GM12878 (cell line): ENCODE data around the gene MAPKAPK3. TPM values are rescaled to one million over a fixed set of nuclear protein-coding genes. Genes with fewer than 3 reads are reported as not detected.

Source experiments
- ATAC-seq: fragments of 200-7000 bp; cut with Tn5 transposase; 3 replicates; pipeline ENCODE4 v1.9.1; 2020; ENCODE audit warnings: mild to moderate bottlenecking, moderate library complexity
- BruUV-seq: library from RNA; stranded (reverse); fragments of 400-500 nt; replicated peaks from 2 replicates; lab custom pipeline; 2021; lab: Mats Ljungman, UMichigan
- CTCF ChIA-PET: fragments of 300-600 bp; sonication (Branson Sonifier 250); formaldehyde crosslinking; extraction: SDS; loops from one replicate; lab custom pipeline; 2021; ENCODE audit warnings: inconsistent platforms; lab: Yijun Ruan, JAX
- POLR2A ChIA-PET: fragments of 350-600 bp; formaldehyde crosslinking; extraction: SDS; loops from one replicate; lab custom pipeline; 2021; ENCODE audit warnings: inconsistent platforms; lab: Charles Lee
- RAD21 ChIA-PET: fragments of 300-600 bp; sonication (Branson Sonifier 250); formaldehyde crosslinking; loops from one replicate; lab custom pipeline; 2023; ENCODE audit warnings: antibody characterized with exemption; ENCODE audit not compliant: unreplicated experiment; lab: Charles Lee
- SMC1A ChIA-PET: fragments of 300-600 bp; sonication (Branson Sonifier 250); formaldehyde crosslinking; loops from one replicate; lab custom pipeline; 2023; ENCODE audit not compliant: unreplicated experiment, uncharacterized antibody; lab: Charles Lee
- DNase-seq: peaks from one replicate; pipeline ENCODE4 v3.0.0-alpha.2; 2011; ENCODE audit warnings: low read depth, low spot score
- FAIRE-seq: peaks from 3 replicates; lab custom pipeline; 2011; peaks lifted over from hg19 to GRCh38; lab: Jason Lieb, UNC
- H2AFZ ChIP-seq: 2 replicates; pipeline ENCODE4 v1.6.0; 2011; ENCODE audit warnings: low read depth, low read length, control low read depth; ENCODE audit not compliant: control insufficient read depth
- H3K27ac ChIP-seq: 2 replicates; pipeline ENCODE4 v1.5.1; 2011; ENCODE audit warnings: control low read depth; ENCODE audit not compliant: control insufficient read depth, insufficient read depth
- H3K27me3 ChIP-seq, 2 experiments: replicated peaks in 1 of 2; 2 replicates each; pipeline versions ENCODE4 v1.6.0 to v1.6.1; 2011; ENCODE audit warnings: low read length in 1 of 2; ENCODE audit not compliant: control insufficient read depth in 2 of 2, insufficient read depth in 2 of 2
- H3K36me3 ChIP-seq, 2 experiments: 2 replicates each; pipeline ENCODE4 v1.5.1; 2011; ENCODE audit warnings: low read length in 1 of 2; ENCODE audit not compliant: control insufficient read depth in 2 of 2, insufficient read depth in 2 of 2
- H3K4me1 ChIP-seq: 2 replicates; pipeline ENCODE4 v1.6.1; 2011; ENCODE audit warnings: mild to moderate bottlenecking, low read length, moderate library complexity, mixed read lengths; ENCODE audit not compliant: control insufficient read depth, insufficient read depth
- H3K4me2 ChIP-seq: 2 replicates; pipeline ENCODE4 v1.6.0; 2011; ENCODE audit warnings: control low read depth; ENCODE audit not compliant: control insufficient read depth, insufficient read depth
- H3K4me3 ChIP-seq: fragments of 200-600 bp; sonication (generic); 2 replicates; pipeline ENCODE4 v1.5.1; 2016
- H3K79me2 ChIP-seq: 2 replicates; pipeline ENCODE4 v1.6.0; 2011; ENCODE audit warnings: low read length; ENCODE audit not compliant: control insufficient read depth, insufficient read depth
- H3K9ac ChIP-seq: 2 replicates; pipeline ENCODE4 v1.8.0; 2011; ENCODE audit warnings: low read length, control low read depth, mixed read lengths; ENCODE audit not compliant: control insufficient read depth, insufficient read depth
- H3K9me3 ChIP-seq: replicated peaks from 3 replicates; pipeline ENCODE4 v1.5.1; 2011; ENCODE audit warnings: mild to moderate bottlenecking, low read length; ENCODE audit not compliant: control insufficient read depth, insufficient read depth
- H4K20me1 ChIP-seq: 2 replicates; pipeline ENCODE4 v1.6.0; 2011; ENCODE audit not compliant: control insufficient read depth, insufficient read depth
- CHD1 ChIP-seq: IDR thresholded peaks from 2 replicates; pipeline ENCODE4 v1.6.1; 2012; ENCODE audit warnings: low read depth, low read length, improper control_type of control experiment
- ETV6 ChIP-seq, 2 experiments: fragments of 450-650 bp in 1 of 2; IDR thresholded peaks in 1 of 2; conservative IDR thresholded peaks in 1 of 2; 2 replicates each; pipeline ENCODE4 v1.6.1; 2014; ENCODE audit warnings: antibody characterized with exemption in 1 of 2, borderline replicate concordance in 1 of 2, low read depth in 1 of 2, mild to moderate bottlenecking in 1 of 2, moderate library complexity in 1 of 2
- STAT1 ChIP-seq: fragments of 450-650 bp; conservative IDR thresholded peaks from 2 replicates; pipeline ENCODE4 v1.6.1; 2014; ENCODE audit warnings: antibody characterized with exemption, mild to moderate bottlenecking
- USF2 ChIP-seq: IDR thresholded peaks from 2 replicates; pipeline ENCODE4 v1.6.1; 2011; ENCODE audit warnings: low read depth, low read length, improper control_type of control experiment, borderline replicate concordance
- WGBS: methylation state at CpG from one replicate; pipeline ENCODE4 v1.1.6; 2016; ENCODE audit warnings: low lambda C conversion rate; ENCODE audit not compliant: insufficient replicate concordance, insufficient coverage; ENCODE audit errors: missing lambda C conversion rate; 5-methylcytosine and 5-hydroxymethylcytosine counted together
- in situ Hi-C: fragments of 300-500 bp; cut with MboI; formaldehyde crosslinking; loops from 9 replicates; pipeline ENCODE4 v1.14.3; 2018; ENCODE audit warnings: mixed read lengths
- intact Hi-C: fragments of 100-400 bp; cut with micrococcal nuclease; formaldehyde crosslinking; loops from one replicate; pipeline ENCODE4 v1.14.2; 2022; ENCODE audit not compliant: unreplicated experiment
- polyA plus RNA-seq, 11 experiments: library from polyadenylated mRNA; depleted of rRNA in 4 of 11; unstranded in 6 of 11; stranded (reverse) in 5 of 11; fragments of >200 nt; fragmentation: Nextera tagmentation in 4 of 11; fragmentation: Illumina TruSeq in 1 of 11; extraction: Ambion mirVana in 4 of 11; extraction: Trizol in 1 of 11; gene quantifications; 1 replicate in 1 of 11; 2 replicates in 10 of 11; pipeline versions ENCODE4 v1.2.1 to v1.2.3, GENCODE V29; 2011 to 2016; ENCODE audit warnings: inconsistent platforms in 2 of 11, missing spikeins in 2 of 11, low read depth in 1 of 11
- total RNA-seq, 4 experiments: library from RNA; depleted of rRNA in 3 of 4; stranded (reverse); fragments of >200 nt in 3 of 4; fragmentation: Illumina TruSeq in 1 of 4; extraction: Trizol in 1 of 4; gene quantifications; 2 replicates each; pipeline versions ENCODE4 v1.2.1 to v1.2.3, GENCODE V29; 2013 to 2021
- TF ChIP-seq, protein P1 (sequence below): fragments of 150-350 bp; IDR thresholded peaks from 2 replicates; pipeline ENCODE4 v1.6.1; 2014; ENCODE audit warnings: mild to moderate bottlenecking, low read depth, low read length

MAPKAPK3 gene
- total and polyA plus RNA-seq, 10 of the 15 experiments (the other 5 are each of a cell fraction or from before 2014, with no cell fraction given): 7.9 to 66.0 (median 39.0) TPM

GRCh38 chr3:50608278-50608677, 8.7 kb upstream of the MAPKAPK3 start:
- ChIA-PET POLR2A (interaction anchor here (1.0 to 5.0 kb wide), 2 partner anchors 14 to 19 kb away, joined by 3 to 54 read pairs; no protein-coding TSS in a partner anchor), RAD21 (interaction anchor here (7.0 to 12.9 kb wide), 2 partner anchors 19 to 37 kb away, joined by 135 to 244 read pairs; partner anchors contain the start of gene HEMK1), SMC1A (interaction anchor here (11.4 kb wide), 1 partner anchor 18 kb away, joined by 186 read pairs; no protein-coding TSS in a partner anchor), CTCF (interaction anchor here (13.6 to 13.9 kb wide), 2 partner anchors 18 to 34 kb away, joined by 317 to 410 read pairs; partner anchors contain the start of gene HEMK1)
- Histone ChIP-seq H3K4me3 (no peak overlapping the region), H3K27ac (no peak overlapping the region), H3K4me2 (no peak overlapping the region), H2AFZ (no peak overlapping the region), H3K36me3 (no peaks in the 10 kb centered on the region), H3K4me1 (peaks cover 21% of the 10 kb centered on the region), H3K27me3 (no peaks in the 10 kb centered on the region), H3K79me2 (no peaks in the 10 kb centered on the region), H3K9ac (no peak overlapping the region), H4K20me1 (no peaks in the 10 kb centered on the region), H3K9me3 (no peaks in the 10 kb centered on the region)
- 53% methylated on average over 7 of the region's 7 CpGs for WGBS
- BruUV-seq: no TSS peak
- intact Hi-C loops: no loop called here
- in situ Hi-C loops: loop anchor here (25.0 kb wide), 1 partner anchor 1079 kb away; no protein-coding TSS in a partner anchor
- DNase-seq (no peak), FAIRE-seq (no peak), ATAC-seq (no peak)
- no peak for TF ChIP-seq ETV6 (conservative IDR thresholded peaks at IDR 0.05 in 1 of 2, IDR thresholded peaks at IDR 0.05 in 1 of 2; ENCODE audit: borderline replicate concordance in 1 of 2, low read depth in 1 of 2)

DNA sequence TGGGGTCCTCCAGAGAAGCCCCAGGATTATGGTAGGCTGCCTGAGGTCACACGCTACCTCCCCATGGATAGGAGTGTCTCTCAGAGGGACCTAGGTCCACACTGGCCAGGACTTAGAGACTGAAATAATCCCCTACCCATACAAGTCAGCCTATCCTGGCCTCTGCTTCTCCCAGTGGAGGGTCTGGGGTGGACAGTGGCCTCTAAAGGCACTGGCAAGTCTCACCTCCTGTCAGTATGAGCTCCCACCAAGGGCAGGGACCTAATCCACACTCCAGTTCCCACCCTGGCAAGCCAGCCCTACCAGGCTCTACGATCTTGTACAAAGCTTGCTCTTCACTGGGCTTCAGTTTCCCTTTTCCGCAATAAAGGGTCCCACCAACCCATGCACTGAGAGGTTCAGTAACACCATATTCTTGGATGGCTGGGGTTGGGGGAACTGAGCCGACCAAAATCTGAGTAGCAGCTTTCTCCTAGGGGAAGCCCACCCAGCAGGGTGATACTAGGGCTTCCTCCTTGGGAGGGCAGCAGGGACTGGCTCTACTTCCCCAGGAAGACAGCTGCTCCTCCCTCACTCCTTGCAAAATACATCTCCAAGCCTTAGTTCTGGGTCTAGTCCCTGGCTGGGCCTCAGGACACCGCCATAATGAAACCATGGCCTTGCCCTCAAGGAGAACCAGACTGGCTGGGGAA, 7.7 kb upstream of the MAPKAPK3 start:
- ChIA-PET SMC1A (interaction anchor here (0.6 to 11.4 kb wide), 7 partner anchors 8 to 255 kb away, joined by 3 to 186 read pairs (median 5); partner anchors contain the start of gene HEMK1), RAD21 (interaction anchor here (1.1 to 12.9 kb wide), 4 partner anchors 7 to 42 kb away, joined by 3 to 244 read pairs (median 75); partner anchors contain the start of genes C3orf18 and HEMK1), CTCF (interaction anchor here (0.9 to 13.9 kb wide), 6 partner anchors 8 to 317 kb away, joined by 3 to 410 read pairs (median 10); partner anchors contain the start of genes HEMK1 and IFRD2), POLR2A (interaction anchor here (0.9 to 5.0 kb wide), 2 partner anchors 20 to 42 kb away, joined by 3 to 54 read pairs; partner anchors contain the start of gene C3orf18)
- no peaks in the 10 kb centered on the region for H3K27me3 ChIP-seq
- H3K4me2 ChIP-seq: no peak overlapping the region
- ATAC-seq (no peak), DNase-seq (no peak), FAIRE-seq (no peak)
- no peaks in the 10 kb centered on the region for H3K36me3 ChIP-seq
- intact Hi-C loops (no loop called here), in situ Hi-C loops (loop anchor here (25.0 kb wide), 1 partner anchor 1078 kb away; no protein-coding TSS in a partner anchor)
- no peak overlapping the region for H3K27ac ChIP-seq
- TF ChIP-seq STAT1: no peak
- TF ChIP-seq, protein P1, sequence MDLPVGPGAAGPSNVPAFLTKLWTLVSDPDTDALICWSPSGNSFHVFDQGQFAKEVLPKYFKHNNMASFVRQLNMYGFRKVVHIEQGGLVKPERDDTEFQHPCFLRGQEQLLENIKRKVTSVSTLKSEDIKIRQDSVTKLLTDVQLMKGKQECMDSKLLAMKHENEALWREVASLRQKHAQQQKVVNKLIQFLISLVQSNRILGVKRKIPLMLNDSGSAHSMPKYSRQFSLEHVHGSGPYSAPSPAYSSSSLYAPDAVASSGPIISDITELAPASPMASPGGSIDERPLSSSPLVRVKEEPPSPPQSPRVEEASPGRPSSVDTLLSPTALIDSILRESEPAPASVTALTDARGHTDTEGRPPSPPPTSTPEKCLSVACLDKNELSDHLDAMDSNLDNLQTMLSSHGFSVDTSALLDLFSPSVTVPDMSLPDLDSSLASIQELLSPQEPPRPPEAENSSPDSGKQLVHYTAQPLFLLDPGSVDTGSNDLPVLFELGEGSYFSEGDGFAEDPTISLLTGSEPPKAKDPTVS: no peak
- TF ChIP-seq USF2: no peak
- no peak for TF ChIP-seq CHD1
- WGBS: 44% methylated on average over 5 of the region's 5 CpGs
- no peaks in the 10 kb centered on the region for H3K79me2 ChIP-seq
- H3K9me3 ChIP-seq: no peaks in the 10 kb centered on the region
- no peaks in the 10 kb centered on the region for H4K20me1 ChIP-seq
- H3K4me3 ChIP-seq: no peak overlapping the region
- H3K9ac ChIP-seq: no peak overlapping the region
- no TSS peak for BruUV-seq
- H3K4me1 ChIP-seq: peaks cover 21% of the 10 kb centered on the region
- no peak overlapping the region for H2AFZ ChIP-seq
